ENCODE measurements around the gene CACNA2D3.

Gene CACNA2D3

GRCh38 chr3:54197509-54197908 is 75.2 kb downstream of the CACNA2D3 start:
- TF ChIP-seq CTCF (IDR thresholded peaks at IDR 0.05; ENCODE audit: extremely low read depth, missing control alignments) = no peak
- no peak for DNase-seq (ENCODE audit: low spot score)

DNA sequence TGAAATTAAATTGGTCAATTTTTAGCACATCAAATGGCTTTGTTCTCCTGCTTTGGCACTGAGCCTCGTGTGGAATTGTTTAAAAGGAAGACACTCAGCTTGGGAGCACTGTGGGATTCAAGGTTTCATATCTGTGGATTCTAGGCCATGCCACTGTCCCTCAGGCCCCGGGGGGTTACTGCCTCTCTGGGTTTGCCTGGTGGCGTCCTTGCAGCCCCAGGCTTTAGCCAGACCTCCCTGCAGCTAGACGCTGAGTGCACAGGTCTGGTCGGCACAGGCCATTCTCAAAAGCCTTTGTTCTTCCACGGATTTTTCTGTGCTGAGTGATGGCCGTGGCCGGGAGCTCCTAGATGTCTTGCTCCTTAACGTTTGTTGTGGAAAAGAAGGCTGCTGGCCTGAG is 76.2 kb downstream of the CACNA2D3 start:
- no peak for DNase-seq (ENCODE audit: low spot score)
- TF ChIP-seq CTCF (IDR thresholded peaks at IDR 0.05; ENCODE audit: extremely low read depth, missing control alignments) = no peak

GRCh38 chr3:54202054-54202453 is 79.7 kb downstream of the CACNA2D3 start:
- TF ChIP-seq CTCF (IDR thresholded peaks at IDR 0.05; ENCODE audit: extremely low read depth, missing control alignments) = no peak
- DNase-seq (ENCODE audit: low spot score) = no peak

DNA sequence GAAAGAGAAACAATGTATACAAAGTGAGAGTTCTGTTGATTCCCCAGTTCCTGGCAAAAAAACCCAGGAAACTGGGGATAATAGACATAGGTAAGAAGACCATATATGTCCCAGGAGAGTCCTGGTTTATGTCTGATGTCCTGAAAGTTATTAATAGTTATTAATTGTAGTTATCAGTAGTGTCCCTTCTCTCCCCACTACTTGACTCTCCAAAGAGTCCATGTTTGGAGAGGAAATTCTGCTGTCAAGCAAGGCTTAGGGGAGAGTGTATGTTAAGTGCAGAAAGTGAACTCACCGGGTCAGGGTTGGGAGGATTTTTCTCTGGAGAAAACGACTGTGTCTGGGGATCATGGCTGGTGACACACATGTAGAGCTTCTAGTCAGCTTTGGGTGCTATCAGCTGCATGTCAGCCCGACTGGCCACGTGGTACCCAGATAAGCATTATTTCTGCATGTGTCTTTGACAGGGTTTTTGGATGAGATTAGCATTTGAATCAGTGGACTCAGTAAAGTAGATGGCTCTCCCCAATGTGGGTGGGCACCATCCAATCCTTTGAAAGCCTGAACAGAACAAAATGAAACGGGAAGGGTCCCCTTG is 80.4 kb downstream of the CACNA2D3 start:
- no peak for DNase-seq (ENCODE audit: low spot score)

GRCh38 chr3:54206874-54207273 is 84.5 kb downstream of the CACNA2D3 start:
- TF ChIP-seq CTCF (IDR thresholded peaks at IDR 0.05; ENCODE audit: extremely low read depth, missing control alignments) = no peak
- no peak for DNase-seq (ENCODE audit: low spot score)

More for the DNA sequence above, 80.4 kb downstream of the CACNA2D3 start:
- TF ChIP-seq CTCF (IDR thresholded peaks at IDR 0.05; ENCODE audit: extremely low read depth, missing control alignments) = no peak

DNA sequence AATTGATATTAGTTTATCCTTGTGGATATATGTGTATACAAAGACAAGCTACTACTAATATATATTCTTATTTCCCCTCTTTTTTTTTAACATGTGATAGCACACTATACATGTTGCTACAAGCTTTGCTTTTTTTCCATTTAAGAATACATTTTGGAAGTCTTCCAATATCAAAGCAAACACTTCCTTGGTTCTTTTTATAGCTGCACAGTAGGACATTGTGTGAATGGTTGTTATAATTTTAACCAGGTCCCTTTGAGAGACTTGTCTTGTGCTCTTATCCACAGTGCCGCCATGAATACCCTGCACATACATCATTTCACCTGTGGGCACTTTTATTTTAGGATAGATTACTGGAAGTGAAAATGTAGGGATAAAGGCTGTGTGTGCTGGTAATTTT is 88.7 kb downstream of the CACNA2D3 start:
- no peak for TF ChIP-seq CTCF (IDR thresholded peaks at IDR 0.05; ENCODE audit: extremely low read depth, missing control alignments)
- DNase-seq (ENCODE audit: low spot score) = no peak

DNA sequence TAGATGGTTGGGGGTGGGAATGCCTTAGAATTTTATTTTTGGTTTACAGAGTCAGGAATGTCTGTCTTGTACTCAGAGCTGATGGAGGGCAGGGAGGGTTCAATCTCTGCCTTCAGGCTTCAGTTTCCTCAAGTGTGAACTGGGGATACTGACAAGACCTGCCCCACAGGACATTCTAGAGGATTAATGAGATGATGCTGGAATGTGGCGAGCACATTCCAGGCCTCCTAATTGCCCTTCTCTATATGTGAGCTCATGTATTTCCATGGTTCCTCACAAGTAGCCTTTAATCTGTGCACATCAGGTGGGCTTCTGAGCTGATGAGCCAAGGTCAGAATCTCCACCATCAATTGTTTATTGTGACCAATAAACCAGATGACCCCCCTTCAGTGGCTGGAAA is 90.4 kb downstream of the CACNA2D3 start:
- TF ChIP-seq CTCF (IDR thresholded peaks at IDR 0.05; ENCODE audit: extremely low read depth, missing control alignments) = no peak
- DNase-seq (ENCODE audit: low spot score) = no peak
